ENCODE data around the gene LZTR1.
"Not testable (repeated sequence)": the region's sequence is repeated elsewhere in the genome, so short reads cannot be mapped to it uniquely, and the experiment has no call there.

The LZTR1 gene

DNA sequence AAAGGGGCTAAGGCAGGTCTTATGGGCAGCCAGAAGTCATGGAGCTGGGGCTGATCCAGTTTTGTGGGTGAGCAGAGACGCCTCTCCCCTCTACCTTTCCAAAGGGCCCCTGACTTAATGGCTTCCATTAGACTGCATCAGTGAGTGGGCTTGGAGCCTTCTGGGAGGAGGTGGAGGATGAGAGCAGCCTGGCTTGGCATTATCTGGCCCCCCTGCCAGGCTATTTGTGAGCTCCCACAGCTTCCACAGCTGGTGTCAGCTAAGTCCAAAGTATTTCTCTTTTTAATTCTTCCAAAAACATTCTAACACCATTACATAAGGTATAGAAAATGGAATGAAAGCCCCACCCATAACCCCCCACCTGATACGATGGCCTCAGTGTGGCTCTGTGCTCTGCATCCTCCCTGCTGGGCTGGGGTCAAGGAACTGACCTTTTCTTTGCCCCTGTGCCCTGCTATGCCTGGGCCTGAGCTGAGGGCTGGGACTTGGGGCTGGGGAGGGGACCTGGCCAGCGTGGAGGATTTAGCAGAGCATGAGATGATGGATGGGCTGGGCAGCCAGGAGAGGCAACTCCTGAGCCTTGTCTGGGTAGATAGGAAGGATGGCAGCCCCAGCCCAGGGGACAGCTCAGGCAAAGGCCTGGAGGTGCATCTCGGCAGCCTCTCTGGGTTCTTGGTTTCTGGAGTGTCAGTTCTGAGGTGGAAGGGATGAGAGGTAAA, 11.0 kb upstream of the LZTR1 start:
- H3K4me1 ChIP-seq (ENCODE audit: low read depth, poor library complexity, severe bottlenecking): no peaks in the 10 kb centered on the region
- H3K27ac ChIP-seq: no peak overlapping the region
- TF ChIP-seq CTCF (conservative IDR thresholded peaks at IDR 0.05; ENCODE audit: low read depth, low read length): no peak
- no peaks in the 10 kb centered on the region for H3K36me3 ChIP-seq (ENCODE audit: insufficient read depth)
- no peak overlapping the region for H3K4me3 ChIP-seq (IDR thresholded peaks at IDR 0.05; ENCODE audit: insufficient read depth, low read depth, low read length)
- peaks cover 22% of the 10 kb centered on the region; the same call in 1 of the 2 replicates for H3K27me3 ChIP-seq (ENCODE audit: insufficient read depth, low read depth)
- no peaks in the 10 kb centered on the region for H3K79me2 ChIP-seq (ENCODE audit: insufficient read depth, low read depth)
- no peaks in the 10 kb centered on the region for H4K20me1 ChIP-seq (ENCODE audit: insufficient read depth)
- no peak overlapping the region for H3K9ac ChIP-seq
- no peak overlapping the region for H3K4me2 ChIP-seq
- H2AFZ ChIP-seq (ENCODE audit: low read depth): no peak overlapping the region

- not testable (repeated sequence) for H3K79me2 ChIP-seq (ENCODE audit: insufficient read depth, low read depth); H3K36me3 ChIP-seq (ENCODE audit: insufficient read depth); H3K9ac ChIP-seq; H4K20me1 ChIP-seq (ENCODE audit: insufficient read depth); H3K4me3 ChIP-seq (IDR thresholded peaks at IDR 0.05; ENCODE audit: insufficient read depth, low read depth, low read length); H3K4me1 ChIP-seq (ENCODE audit: low read depth, poor library complexity, severe bottlenecking); H3K4me2 ChIP-seq; H3K27ac ChIP-seq; H2AFZ ChIP-seq (ENCODE audit: low read depth)
- peaks cover 30% of the 10 kb centered on the region; the same call in 1 of the 2 replicates for H3K27me3 ChIP-seq (ENCODE audit: insufficient read depth, low read depth)
These were observed 9.9 kb upstream of the LZTR1 start for GRCh38 chr22:20972014-20972694.

- Histone ChIP-seq H3K4me2 (no peak overlapping the region), H2AFZ (ENCODE audit: low read depth) (no peak overlapping the region), H3K4me3 (IDR thresholded peaks at IDR 0.05; ENCODE audit: insufficient read depth, low read depth, low read length) (no peak overlapping the region), H3K79me2 (ENCODE audit: insufficient read depth, low read depth) (no peaks in the 10 kb centered on the region), H3K27me3 (ENCODE audit: insufficient read depth, low read depth) (peaks cover 37% of the 10 kb centered on the region; the same call in 1 of the 2 replicates), H3K27ac (no peak overlapping the region), H3K9ac (no peak overlapping the region), H3K36me3 (ENCODE audit: insufficient read depth) (no peaks in the 10 kb centered on the region), H4K20me1 (ENCODE audit: insufficient read depth) (no peaks in the 10 kb centered on the region), H3K4me1 (ENCODE audit: low read depth, poor library complexity, severe bottlenecking) (no peaks in the 10 kb centered on the region)
- TF ChIP-seq CTCF (conservative IDR thresholded peaks at IDR 0.05; ENCODE audit: low read depth, low read length): no peak
These were observed 9.0 kb upstream of the LZTR1 start for GRCh38 chr22:20972933-20973577.

DNA sequence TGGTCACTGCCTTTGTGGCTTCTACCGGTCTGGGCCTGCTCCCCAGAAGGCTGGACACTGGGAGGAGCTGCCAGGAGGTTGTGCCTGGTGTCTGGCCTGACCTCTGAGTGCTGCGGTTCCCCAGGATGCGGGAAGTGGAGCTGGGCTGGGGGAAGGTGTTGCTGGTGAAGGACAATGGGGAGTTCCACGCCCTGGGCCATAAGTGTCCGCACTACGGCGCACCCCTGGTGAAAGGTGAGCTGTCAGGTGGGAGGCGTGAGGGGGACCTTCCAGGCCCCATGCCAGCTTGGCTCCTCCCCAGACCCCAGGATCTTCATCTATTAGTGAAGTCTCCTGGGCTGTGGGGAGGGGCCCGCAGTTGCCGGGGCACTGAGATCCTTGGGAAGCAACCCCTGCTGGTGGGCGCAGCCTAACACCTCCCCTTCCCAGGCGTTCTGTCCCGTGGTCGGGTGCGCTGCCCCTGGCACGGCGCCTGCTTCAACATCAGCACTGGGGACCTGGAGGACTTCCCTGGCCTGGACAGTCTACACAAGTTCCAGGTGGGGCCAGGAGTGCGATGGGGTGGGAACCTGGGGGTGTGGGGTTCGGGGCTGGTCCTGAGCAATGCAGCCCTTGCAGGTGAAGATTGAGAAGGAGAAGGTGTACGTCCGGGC, 8.3 kb upstream of the LZTR1 start:
- no peak overlapping the region for H2AFZ ChIP-seq (ENCODE audit: low read depth)
- no peak overlapping the region for H3K27ac ChIP-seq
- no peaks in the 10 kb centered on the region for H3K36me3 ChIP-seq (ENCODE audit: insufficient read depth)
- no peaks in the 10 kb centered on the region for H3K4me1 ChIP-seq (ENCODE audit: low read depth, poor library complexity, severe bottlenecking)
- no peak overlapping the region for H3K9ac ChIP-seq
- peaks cover 37% of the 10 kb centered on the region; the same call in 1 of the 2 replicates for H3K27me3 ChIP-seq (ENCODE audit: insufficient read depth, low read depth)
- TF ChIP-seq CTCF (conservative IDR thresholded peaks at IDR 0.05; ENCODE audit: low read depth, low read length): no peak
- no peak overlapping the region for H3K4me3 ChIP-seq (IDR thresholded peaks at IDR 0.05; ENCODE audit: insufficient read depth, low read depth, low read length)
- H3K79me2 ChIP-seq (ENCODE audit: insufficient read depth, low read depth): no peaks in the 10 kb centered on the region
- no peaks in the 10 kb centered on the region for H4K20me1 ChIP-seq (ENCODE audit: insufficient read depth)
- H3K4me2 ChIP-seq: no peak overlapping the region

Measured in KMS-11 (cell line).